Daoy (cell line): ENCODE results near the gene TFPI. TPM values are rescaled to one million over a fixed set of nuclear protein-coding genes. Genes with fewer than 3 reads are reported as not detected.
"Not testable (repeated sequence)": the region's sequence is repeated elsewhere in the genome, so short reads cannot be mapped to it uniquely, and the experiment has no call there.

Source experiments
- DNase-seq: peaks from one replicate; pipeline ENCODE4 v3.0.0-alpha.2; 2015; ENCODE audit warnings: low read depth
- total RNA-seq: library from RNA; depleted of rRNA; stranded (reverse); fragments of >200 nt; shearing (Covaris generic); gene quantifications from 2 replicates; pipeline ENCODE4 v1.2.3, GENCODE V29; 2014

TFPI gene
- total RNA-seq, 1 experiment from 2014 or later: 43.8 TPM

DNA sequence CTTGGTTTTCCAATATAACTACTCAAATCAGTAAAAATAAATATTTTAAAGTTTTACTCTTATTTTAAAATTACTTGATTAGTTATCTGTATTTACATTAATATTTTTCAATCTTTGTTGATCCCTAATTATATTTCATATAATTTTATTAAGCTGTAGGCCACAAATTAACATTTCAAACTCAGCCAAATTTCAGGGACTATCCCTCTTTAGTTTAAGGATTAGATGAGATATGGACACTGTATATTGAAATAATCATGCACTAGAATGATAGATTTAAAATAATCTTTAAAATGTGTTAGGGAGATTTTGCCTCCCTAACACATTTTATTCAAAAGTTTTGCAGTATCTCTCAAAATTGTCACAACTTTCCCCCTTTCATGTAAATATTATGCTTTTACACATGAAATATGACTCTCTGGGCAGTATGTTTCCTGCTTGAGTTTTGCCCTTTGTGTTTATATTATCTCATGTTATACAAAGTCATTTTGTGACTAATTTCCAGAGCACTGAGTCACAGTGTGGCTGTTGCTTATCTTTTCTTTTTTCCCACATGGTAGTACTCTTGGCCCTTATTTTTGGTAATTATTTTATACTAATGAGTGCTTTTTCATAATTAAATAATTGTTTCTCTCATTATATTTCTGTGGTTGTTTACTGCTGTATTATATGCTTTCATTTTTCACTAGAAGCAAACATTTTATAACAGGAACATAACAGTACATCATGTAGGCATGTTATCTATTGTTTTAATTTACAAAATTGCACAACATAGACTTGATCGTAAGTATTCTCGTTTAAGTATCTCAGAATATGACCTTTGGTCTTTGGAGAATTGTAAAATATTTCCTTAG, 1.2 kb downstream of the TFPI start:
- DNase-seq: peak; percentile 78

- DNase-seq: no peak
These were observed 1.9 kb downstream of the TFPI start for GRCh38 chr2:187552381-187552780.

GRCh38 chr2:187550857-187551256, 3.4 kb downstream of the TFPI start:
- DNase-seq: no peak

DNA sequence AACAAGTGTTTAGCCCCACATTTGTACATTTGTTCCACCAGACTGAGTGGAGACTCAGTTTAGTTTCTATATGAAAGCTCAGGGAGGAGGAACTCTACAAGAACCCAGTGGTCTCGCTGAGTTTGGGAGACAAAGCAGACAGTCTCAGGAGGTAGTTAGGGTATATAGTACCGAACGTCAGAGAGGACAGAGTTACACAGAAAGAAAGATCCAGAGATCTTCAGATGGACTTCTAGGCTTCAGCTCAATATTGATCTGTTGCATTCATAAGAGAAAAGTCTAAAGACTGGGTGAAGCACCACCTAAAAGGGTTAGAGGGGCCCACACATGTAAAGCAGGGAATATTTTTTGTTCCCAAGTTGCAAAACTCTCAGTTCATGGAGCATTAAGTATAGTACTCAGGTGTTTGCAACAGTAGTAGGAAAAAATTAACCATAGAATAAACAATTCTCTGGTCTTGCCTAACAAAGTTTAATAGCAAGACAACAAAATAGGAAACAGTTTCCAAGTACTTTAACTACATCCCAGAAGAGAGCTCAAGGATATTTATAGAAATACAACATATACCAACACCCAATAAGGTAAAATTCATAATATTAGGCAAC, 4.2 kb downstream of the TFPI start:
- no peak for DNase-seq

DNA sequence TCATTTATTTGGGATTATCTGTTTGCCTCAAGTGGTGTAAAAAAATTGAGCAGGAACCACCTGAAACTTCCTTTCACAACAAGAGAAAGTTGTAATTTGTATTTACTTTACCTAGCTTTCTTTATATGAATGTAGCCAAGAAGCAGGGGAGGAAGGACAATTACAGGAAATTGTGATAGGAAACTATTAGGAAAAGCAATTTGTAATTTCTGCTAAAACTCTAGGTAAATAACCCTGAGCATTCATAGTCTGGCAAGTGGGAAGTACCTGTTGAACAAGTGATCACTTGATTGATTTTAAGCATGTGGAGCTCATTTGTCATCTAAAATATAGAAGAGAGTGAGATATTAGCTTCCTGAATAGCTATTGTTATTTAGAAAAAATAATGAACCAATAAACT, 5.0 kb downstream of the TFPI start:
- no peak for DNase-seq

GRCh38 chr2:187548656-187549055, 5.6 kb downstream of the TFPI start:
- no peak for DNase-seq

- DNase-seq: peak; percentile 94
These were observed 6.8 kb downstream of the TFPI start for GRCh38 chr2:187547353-187547979.

DNA sequence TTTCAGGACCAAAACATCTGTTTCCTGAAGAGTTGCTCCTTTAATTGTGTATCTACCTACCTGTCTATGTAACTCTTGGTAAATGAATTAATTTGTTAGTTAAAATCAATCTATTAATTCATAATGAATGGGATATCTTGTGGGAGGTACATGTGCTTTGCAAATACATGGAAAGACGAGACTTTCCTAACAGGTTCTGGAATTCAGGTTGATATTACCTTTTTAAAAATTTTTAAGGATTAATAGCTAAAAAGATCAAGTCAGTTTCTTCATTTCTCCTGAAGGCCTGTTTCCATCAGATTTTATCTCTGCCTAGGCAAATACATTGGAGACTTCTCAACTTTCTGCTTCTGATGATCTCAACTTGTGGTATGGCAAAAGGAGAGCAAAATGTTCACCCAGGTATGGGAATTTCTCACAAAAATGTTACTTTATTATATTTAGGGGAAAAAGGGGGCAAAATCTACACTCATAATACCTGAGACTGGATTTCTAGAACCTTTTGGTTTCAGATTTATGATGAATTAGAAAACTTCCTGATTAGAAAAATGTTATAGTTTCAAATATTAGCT, 7.4 kb downstream of the TFPI start:
- DNase-seq: no peak

DNA sequence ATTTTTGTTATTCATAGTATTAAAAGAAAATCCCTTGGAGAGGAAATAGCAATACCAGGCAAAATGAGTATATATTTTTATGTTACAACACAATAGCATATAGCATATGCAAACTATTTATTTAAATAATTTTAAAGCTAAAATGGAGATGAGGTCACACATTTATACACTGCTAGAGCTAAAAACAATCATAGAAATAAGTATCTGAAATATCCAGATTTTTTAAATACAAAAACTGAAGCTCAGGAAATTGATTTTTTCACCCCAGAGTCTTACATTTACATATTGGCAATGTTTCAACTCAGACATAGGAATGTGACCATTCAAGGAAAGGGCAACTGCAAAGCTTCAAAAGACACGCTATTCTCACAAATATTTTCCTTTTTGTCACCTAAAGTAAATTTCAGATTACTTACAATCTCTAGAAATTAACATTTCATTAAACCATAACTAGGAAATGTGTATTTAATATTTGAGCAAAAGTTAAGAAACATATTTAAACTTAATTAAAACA, 8.9 kb downstream of the TFPI start:
- DNase-seq: no peak

- DNase-seq: peak; percentile 29
These were observed 9.7 kb downstream of the TFPI start for GRCh38 chr2:187544371-187545080.

DNA sequence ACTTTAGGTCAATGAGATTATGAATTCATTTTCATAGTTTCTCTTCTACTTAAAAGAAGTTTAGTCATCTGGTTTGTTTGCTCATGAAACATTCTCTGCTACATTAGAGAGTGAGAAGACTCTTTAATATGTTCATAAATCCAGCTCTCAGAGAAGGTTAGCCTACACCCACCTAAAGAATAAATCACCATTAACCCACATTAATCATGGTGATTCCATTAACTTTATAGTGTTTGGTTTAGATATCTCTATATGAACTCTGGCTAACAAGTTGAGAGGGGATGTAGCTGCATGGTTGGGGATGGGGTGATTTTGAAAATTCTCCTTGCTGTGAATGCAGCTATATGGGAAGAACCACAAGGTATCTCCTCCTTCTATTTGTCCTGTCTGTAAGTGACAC, 10.7 kb downstream of the TFPI start:
- DNase-seq: no peak

GRCh38 chr2:187542123-187542522, 12.1 kb downstream of the TFPI start:
- no peak for DNase-seq

DNA sequence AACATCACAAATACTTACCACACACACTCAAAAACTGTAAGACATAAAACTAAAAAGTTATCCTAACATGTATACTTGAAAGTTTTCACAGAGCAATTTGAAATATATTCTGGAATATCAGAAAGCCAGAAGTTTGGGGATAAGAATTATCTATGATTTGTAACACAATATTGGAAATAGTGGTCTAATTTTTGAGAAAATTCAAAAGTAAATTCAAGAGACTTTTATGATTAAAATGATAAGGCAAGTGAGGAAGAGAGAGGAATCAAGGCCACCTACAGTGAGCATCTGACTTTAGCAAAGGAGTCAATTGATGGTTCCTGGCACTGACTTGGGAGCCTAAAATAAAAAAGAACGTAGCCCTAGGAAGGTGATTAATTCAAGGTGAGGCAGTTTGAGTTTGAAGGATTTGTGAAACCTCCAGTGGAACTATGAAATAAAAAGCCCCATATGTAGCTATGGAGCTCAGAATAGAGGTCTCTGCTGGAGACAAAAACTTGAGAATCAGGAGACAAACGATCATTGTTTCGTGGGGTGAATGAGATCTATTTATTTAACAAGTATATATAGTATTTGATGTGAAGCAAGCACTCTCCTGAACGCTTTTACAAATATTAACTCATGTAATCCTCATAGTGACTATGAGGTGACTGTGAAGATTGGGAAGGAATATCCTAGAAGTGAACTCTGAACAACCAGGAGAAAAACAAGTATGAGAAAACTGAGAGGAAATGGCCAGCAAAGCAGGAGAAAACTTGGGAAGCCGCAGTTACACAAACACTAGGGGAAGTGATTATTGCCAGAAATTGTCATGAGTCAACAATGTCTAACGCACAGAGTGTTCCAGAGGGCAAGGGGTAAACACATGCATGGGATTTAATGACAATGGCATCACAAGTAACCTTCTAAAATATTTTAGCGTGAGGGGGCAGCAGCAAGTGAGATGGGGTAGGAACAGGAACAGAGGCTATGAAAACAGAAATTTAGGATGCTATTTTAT, 12.8 kb downstream of the TFPI start:
- DNase-seq: peak; percentile 80

DNA sequence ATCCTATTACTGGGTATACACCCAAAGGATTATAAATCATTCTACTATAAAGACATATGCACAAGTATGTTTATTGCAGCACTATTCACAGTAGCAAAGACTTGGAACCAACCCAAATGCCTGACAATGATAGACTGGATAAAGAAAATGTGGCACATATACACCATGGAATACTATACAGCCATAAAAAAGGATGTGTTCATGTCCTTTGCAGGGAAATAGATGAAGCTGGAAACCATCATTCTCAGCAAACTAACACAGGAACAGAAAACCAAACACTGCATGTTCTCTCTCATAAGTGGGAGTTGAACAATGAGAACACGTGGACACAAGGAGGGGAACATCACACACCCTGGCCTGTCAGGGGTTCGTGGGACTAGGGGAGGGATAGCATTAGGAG, 16.0 kb downstream of the TFPI start:
- not testable (repeated sequence) for DNase-seq

GRCh38 chr2:187535381-187535780, 18.9 kb downstream of the TFPI start:
- DNase-seq: not testable (repeated sequence)

DNA sequence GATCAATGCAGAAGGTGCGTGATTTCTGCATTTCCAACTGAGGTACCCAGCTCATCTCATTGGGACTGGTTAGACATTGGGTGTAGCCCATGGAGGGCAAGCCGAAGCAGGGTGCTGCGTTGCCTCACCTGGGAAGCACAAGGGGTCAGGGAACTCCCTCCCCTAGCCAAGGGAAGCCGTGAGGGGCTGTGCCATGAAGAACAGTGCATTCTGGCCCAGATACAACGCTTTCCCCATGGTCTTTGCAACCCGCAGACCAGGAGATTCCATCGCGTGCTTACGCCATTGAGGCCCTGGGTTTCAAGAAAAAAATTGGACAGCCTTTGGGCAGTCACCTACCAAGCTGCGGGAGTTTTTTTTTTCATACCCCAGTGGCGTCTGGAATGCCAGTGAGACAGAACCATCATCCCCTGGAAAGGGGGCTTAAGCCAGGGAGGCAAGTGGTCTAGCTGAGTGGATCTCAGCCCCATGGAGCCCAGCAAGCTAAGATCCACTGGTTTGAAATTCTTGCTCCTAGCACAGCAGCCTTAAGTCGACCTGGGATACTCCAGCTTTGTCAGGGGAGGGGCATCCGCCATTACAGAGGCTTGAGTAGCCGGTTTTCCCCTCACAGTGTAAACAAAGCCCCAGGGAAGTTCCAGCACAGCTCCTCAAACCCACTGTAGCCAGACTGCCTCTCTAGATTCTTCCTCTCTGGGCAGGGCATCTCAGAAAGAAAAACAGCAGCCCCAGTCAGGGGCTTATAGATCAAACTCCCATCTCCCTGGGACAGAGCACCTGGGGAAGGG, 21.7 kb downstream of the TFPI start:
- DNase-seq: no peak

DNA sequence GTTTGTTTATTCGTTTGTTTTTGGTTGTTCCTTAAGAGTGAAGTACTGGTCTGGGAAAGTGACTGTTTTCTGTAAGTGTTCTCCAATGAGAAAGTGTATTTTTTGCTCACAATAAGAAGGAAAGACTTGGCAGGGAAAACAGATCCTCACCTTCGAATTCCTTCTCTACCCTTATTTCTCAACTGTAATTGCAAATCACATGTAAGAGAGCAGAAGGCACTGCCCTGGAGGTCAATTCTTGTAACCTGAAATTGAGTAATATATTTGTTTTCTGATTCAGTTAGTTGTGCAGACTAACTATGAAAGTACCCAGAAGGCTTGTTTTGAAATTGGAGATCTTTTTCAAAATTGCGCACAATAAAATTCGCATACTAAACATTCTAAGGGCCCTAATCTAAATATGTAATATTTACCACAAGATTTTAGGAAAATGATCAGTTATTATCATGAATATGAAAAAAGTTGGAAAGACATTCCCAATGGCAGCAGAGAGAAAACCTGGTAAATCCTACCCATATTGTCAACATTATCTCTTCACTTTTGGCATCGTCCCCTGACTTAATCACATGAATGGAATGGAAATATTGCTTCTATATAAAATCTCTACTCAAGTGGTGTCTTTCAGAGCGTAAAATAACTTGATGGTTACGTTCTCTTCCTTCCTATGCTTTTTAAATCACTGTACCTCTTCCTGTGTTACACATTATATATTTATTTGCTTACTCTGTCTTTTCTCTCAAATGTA, 24.1 kb downstream of the TFPI start:
- no peak for DNase-seq

- DNase-seq: no peak
These were observed 24.8 kb downstream of the TFPI start for GRCh38 chr2:187529248-187529976.
